ENCODE measurements around the gene UBE3B.

Gene UBE3B

GRCh38 chr12:109573914-109574244, 96.4 kb downstream of the UBE3B start:
- no peak for DNase-seq (ENCODE audit: low read depth)

- no peak for DNase-seq (ENCODE audit: low read depth)
Observed at GRCh38 chr12:109575683-109576082, 98.2 kb downstream of the UBE3B start.

GRCh38 chr12:109577311-109577710, 99.9 kb downstream of the UBE3B start:
- no peak for DNase-seq (ENCODE audit: low read depth)

- no peak for DNase-seq (ENCODE audit: low read depth)
Observed at GRCh38 chr12:109578330-109578927, 101.0 kb downstream of the UBE3B start.

GRCh38 chr12:109579639-109580038, 102.2 kb downstream of the UBE3B start:
- DNase-seq (ENCODE audit: low read depth), result no peak

GRCh38 chr12:109580272-109580671, 102.8 kb downstream of the UBE3B start:
- no peak for DNase-seq (ENCODE audit: low read depth)

- DNase-seq (ENCODE audit: low read depth), result no peak
Observed at GRCh38 chr12:109580684-109581333, 103.4 kb downstream of the UBE3B start.

GRCh38 chr12:109581334-109581691, 103.9 kb downstream of the UBE3B start:
- no peak for DNase-seq (ENCODE audit: low read depth)

GRCh38 chr12:109581856-109582255, 104.4 kb downstream of the UBE3B start:
- DNase-seq (ENCODE audit: low read depth), result peak; percentile 76

GRCh38 chr12:109582636-109583035, 105.2 kb downstream of the UBE3B start:
- peak; percentile 14 for DNase-seq (ENCODE audit: low read depth)

GRCh38 chr12:109583733-109584132, 106.3 kb downstream of the UBE3B start:
- DNase-seq (ENCODE audit: low read depth), result no peak

Measured in ELR (cell line).